SW480 (cell line): Measurements from ENCODE around the gene MMP15.
"Not testable (repeated sequence)": the region's sequence is repeated elsewhere in the genome, so short reads cannot be mapped to it uniquely, and the experiment has no call there.

Source experiments
- DNase-seq: peaks from one replicate; pipeline ENCODE4 v3.0.0-alpha.2; 2016; ENCODE audit warnings: low spot score

The MMP15 gene

GRCh38 chr16:58086381-58087208 lies 61.0 kb downstream of the MMP15 start:
- no peak for DNase-seq

- DNase-seq, result no peak
These were observed 61.8 kb downstream of the MMP15 start for GRCh38 chr16:58087209-58087913.

GRCh38 chr16:58088091-58088490 lies 62.5 kb downstream of the MMP15 start:
- no peak for DNase-seq

- not testable (repeated sequence) for DNase-seq
These were observed 64.8 kb downstream of the MMP15 start for GRCh38 chr16:58090396-58090795.

- no peak for DNase-seq
These were observed 68.5 kb downstream of the MMP15 start for GRCh38 chr16:58094026-58094425.

GRCh38 chr16:58094791-58095574 lies 69.4 kb downstream of the MMP15 start:
- DNase-seq, result no peak

- not testable (repeated sequence) for DNase-seq
These were observed 70.0 kb downstream of the MMP15 start for GRCh38 chr16:58095575-58095960.

- no peak for DNase-seq
These were observed 70.7 kb downstream of the MMP15 start for GRCh38 chr16:58096249-58096648.
